Large intestine (tissue), 3 donors: ENCODE results near the gene ZFYVE27. TPM values are rescaled to one million over a fixed set of nuclear protein-coding genes. Genes with fewer than 3 reads are reported as not detected.

Experiments used
- DNase-seq, 2 donors: peaks; one replicate each; pipeline versions ENCODE4 v3.0.0 to v3.0.0-alpha.2; 2013
- H3K27ac ChIP-seq: one replicate; pipeline ENCODE4 v1.5.1; 2013; ENCODE audit warnings: low read length
- H3K27me3 ChIP-seq: 2 replicates; pipeline ENCODE4 v1.6.1; 2013; ENCODE audit warnings: low read length; ENCODE audit not compliant: control insufficient read depth, insufficient read depth
- H3K36me3 ChIP-seq: 2 replicates; pipeline ENCODE4 v1.6.1; 2013; ENCODE audit warnings: low read length; ENCODE audit not compliant: control insufficient read depth, insufficient read depth
- H3K4me1 ChIP-seq: one replicate; pipeline ENCODE4 v1.6.1; 2013; ENCODE audit warnings: low read length; ENCODE audit not compliant: control insufficient read depth, insufficient read depth
- H3K4me3 ChIP-seq: one replicate; pipeline ENCODE4 v1.5.1; 2013; ENCODE audit warnings: low read length
- H3K9me3 ChIP-seq: one replicate; pipeline ENCODE4 v1.6.1; 2013; ENCODE audit warnings: mild to moderate bottlenecking, low read depth, low read length, moderate library complexity; ENCODE audit not compliant: control insufficient read depth
- WGBS: methylation state at CpG from one replicate; pipeline ENCODE4 v1.1.5; 2013; ENCODE audit warnings: low lambda C conversion rate; ENCODE audit not compliant: insufficient coverage; 5-methylcytosine and 5-hydroxymethylcytosine counted together
- polyA plus RNA-seq: library from polyadenylated mRNA; unstranded; fragments of 120-200 nt; gene quantifications from one replicate; pipeline ENCODE4 v1.2.1, GENCODE V29; 2013

The ZFYVE27 gene
- polyA plus RNA-seq, 1 donor, result 51.2 TPM

- Histone ChIP-seq H3K4me1 (no peaks in the 10 kb centered on the region), H3K4me3 (no peak overlapping the region), H3K9me3 (no peaks in the 10 kb centered on the region), H3K36me3 (peaks cover 83% of the 10 kb centered on the region), H3K27ac (no peak overlapping the region), H3K27me3 (no peaks in the 10 kb centered on the region)
- no CpG with 5 or more reads among the region's 1 CpG for WGBS
- no peak for DNase-seq
Observed at GRCh38 chr10:97747573-97747972, 10.6 kb downstream of the ZFYVE27 start.

- WGBS, result no CpG with 5 or more reads among the region's 10 CpGs
- Histone ChIP-seq H3K27me3 (no peaks in the 10 kb centered on the region), H3K27ac (no peak overlapping the region)
Observed at GRCh38 chr10:97748116-97748515, 11.2 kb downstream of the ZFYVE27 start.

DNA sequence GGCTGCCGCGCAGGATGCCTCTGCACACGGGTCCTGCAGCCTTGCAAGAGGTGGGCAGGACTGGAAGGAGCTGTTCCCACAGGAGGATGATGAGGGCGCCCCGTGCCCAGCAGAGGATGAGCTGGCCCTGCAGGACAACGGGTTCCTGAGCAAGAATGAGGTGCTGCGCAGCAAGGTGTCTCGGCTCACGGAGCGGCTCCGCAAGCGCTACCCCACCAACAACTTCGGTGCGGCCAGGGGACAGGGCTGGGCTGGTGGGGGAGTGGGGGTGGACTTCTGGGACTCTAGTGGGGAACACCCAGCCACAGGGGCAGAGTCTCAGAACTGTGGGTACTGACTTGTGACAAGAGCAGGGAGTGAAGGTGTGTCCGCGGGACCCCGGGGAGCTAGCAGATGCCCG, 16.0 kb downstream of the ZFYVE27 start:
- Histone ChIP-seq H3K4me3 (no peak overlapping the region), H3K9me3 (peaks cover 3% of the 10 kb centered on the region), H3K4me1 (no peaks in the 10 kb centered on the region), H3K27me3 (no peaks in the 10 kb centered on the region), H3K36me3 (peaks cover 91% of the 10 kb centered on the region), H3K27ac (no peak overlapping the region)
- DNase-seq, result no peak
- no CpG with 5 or more reads among the region's 18 CpGs for WGBS

More at GRCh38 chr10:97748116-97748515, 11.2 kb downstream of the ZFYVE27 start:
- Histone ChIP-seq H3K4me1 (no peaks in the 10 kb centered on the region), H3K9me3 (peaks cover 3% of the 10 kb centered on the region), H3K36me3 (peaks cover 82% of the 10 kb centered on the region), H3K4me3 (no peak overlapping the region)
- DNase-seq, result no peak

DNA sequence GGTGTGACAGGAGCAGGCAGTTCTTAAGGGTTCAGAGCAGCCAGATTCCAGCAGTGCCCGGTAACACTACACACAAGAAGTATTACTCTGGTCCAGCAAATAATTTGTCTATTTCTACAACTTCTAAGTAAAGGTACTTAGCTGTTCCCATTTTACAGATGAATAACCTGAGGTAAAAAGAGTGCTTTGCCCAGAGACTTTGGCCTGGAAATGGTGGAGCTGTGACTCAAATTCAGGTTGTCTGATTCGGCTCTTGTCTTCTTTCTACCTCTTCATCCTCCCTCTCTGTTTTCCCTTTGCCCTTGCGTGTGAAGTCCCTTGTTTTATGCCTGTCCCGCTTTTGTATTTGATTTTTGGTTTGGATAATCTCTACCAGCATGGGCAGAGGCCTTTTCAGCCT, 17.8 kb downstream of the ZFYVE27 start:
- no peak overlapping the region for H3K4me3 ChIP-seq
- no peaks in the 10 kb centered on the region for H3K27me3 ChIP-seq
- peaks cover 88% of the 10 kb centered on the region for H3K36me3 ChIP-seq
- no peak overlapping the region for H3K27ac ChIP-seq
- no peak for DNase-seq
- H3K4me1 ChIP-seq, result peaks cover 2% of the 10 kb centered on the region
- H3K9me3 ChIP-seq, result peaks cover 3% of the 10 kb centered on the region
- 96% methylated on average over 3 of the region's 4 CpGs for WGBS

DNA sequence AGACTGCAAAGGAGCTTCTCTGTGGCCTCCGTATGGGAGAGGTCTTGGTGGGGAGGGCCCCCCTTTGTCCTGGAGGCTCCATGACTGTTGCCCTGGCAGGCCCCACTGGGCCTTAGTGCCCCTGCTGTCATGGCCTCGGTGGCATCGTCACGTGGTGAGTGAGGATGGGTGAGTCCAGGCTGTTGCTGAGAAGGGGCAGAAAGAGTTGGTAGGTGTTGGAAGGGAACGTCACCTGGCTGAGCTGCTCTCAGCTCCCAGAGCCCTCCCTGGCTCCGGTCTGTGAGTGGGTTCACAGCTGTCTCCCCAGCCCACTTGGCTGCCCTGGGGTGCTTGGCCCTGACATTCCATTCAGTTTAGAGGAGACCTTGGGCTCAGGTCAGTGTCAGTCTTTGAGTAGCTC, 18.8 kb downstream of the ZFYVE27 start:
- peaks cover 2% of the 10 kb centered on the region for H3K4me1 ChIP-seq
- no peaks in the 10 kb centered on the region for H3K27me3 ChIP-seq
- H3K4me3 ChIP-seq, result no peak overlapping the region
- DNase-seq, result no peak
- peaks cover 3% of the 10 kb centered on the region for H3K9me3 ChIP-seq
- peaks cover 88% of the 10 kb centered on the region for H3K36me3 ChIP-seq
- H3K27ac ChIP-seq, result no peak overlapping the region
- WGBS, result no CpG with 5 or more reads among the region's 6 CpGs

- WGBS, result no CpG with 5 or more reads among the region's 6 CpGs
- Histone ChIP-seq H3K27ac (no peak overlapping the region), H3K4me3 (no peak overlapping the region), H3K27me3 (no peaks in the 10 kb centered on the region), H3K4me1 (peaks cover 2% of the 10 kb centered on the region), H3K36me3 (peaks cover 88% of the 10 kb centered on the region), H3K9me3 (peaks cover 3% of the 10 kb centered on the region)
- DNase-seq, result no peak
Observed at GRCh38 chr10:97757471-97757870, 20.5 kb downstream of the ZFYVE27 start.

GRCh38 chr10:97759158-97759887, 22.4 kb downstream of the ZFYVE27 start:
- no peaks in the 10 kb centered on the region for H3K9me3 ChIP-seq
- peaks cover 2% of the 10 kb centered on the region for H3K4me1 ChIP-seq
- H3K27me3 ChIP-seq, result no peaks in the 10 kb centered on the region
- DNase-seq, result peak in 1 of 2 donors; percentile 58
- no CpG with 5 or more reads among the region's 5 CpGs for WGBS
- peaks cover 71% of the 10 kb centered on the region for H3K36me3 ChIP-seq
- no peak overlapping the region for H3K4me3 ChIP-seq
- H3K27ac ChIP-seq, result no peak overlapping the region

DNA sequence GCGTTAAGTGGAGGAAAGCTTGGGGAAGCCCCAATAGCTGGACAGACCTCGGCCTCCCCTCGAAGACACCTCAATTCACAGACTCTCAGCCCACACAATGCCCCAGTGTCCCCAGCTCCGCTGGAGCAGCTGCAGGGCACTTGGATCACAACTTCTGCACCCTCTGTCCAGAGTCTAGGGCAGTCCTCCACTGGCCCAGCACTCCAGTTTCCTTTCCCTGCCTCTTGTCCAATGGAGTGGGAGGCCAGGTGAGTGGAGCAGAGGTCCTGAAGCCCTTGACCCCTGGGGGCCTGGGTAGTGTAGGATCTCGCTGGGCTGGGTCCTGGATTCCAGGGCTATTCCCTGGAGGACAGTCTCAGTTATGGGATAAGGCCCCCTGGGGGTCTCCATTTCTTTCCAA, 23.0 kb downstream of the ZFYVE27 start:
- Histone ChIP-seq H3K4me3 (no peak overlapping the region), H3K9me3 (no peaks in the 10 kb centered on the region), H3K4me1 (peaks cover 2% of the 10 kb centered on the region), H3K27me3 (no peaks in the 10 kb centered on the region), H3K27ac (no peak overlapping the region), H3K36me3 (peaks cover 65% of the 10 kb centered on the region)
- whole genome bisulfite sequencing, result no CpG with 5 or more reads among the region's 5 CpGs
- DNase-seq, result no peak

DNA sequence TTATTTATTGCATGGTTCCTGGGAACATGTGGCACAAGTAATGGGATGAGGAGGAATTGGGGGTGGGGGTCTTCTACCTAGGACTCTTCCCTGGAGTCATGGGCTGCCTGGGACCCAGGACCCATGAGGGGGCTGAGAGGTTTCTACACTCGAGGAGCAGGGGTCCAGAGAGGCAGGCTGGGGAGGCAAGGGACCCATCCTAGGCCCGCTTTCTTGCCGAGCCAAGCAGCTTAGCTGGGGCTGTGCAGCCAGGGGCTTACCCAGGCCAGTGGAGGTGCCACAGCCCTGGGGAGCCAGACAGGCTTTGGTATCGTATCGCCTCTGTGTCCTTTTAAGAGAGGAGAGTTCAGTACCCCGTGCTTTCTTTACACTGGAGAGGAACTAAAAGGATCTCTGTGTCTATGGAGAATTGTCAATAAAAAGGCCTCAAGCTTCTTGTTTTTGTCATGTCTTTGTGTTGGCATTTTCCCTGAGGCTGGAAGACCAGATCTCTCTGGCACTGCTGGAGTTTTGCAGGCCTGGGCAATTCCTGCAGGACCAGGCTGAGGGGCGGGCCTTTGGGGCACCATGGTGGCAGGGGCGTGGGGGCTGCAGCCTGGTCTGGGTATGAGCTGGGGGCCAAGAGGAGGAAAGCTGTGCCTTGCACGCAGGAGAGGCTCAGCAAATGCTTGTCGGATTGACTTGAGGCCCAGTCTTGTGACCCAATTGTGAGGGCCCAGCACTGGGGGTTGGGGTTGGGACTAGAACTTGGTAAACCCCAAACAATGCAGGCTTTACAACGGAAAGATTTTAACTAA, 23.7 kb downstream of the ZFYVE27 start:
- H3K27ac ChIP-seq, result no peak overlapping the region
- no peak overlapping the region for H3K4me3 ChIP-seq
- peaks cover 58% of the 10 kb centered on the region for H3K36me3 ChIP-seq
- peaks cover 2% of the 10 kb centered on the region for H3K4me1 ChIP-seq
- H3K27me3 ChIP-seq, result no peaks in the 10 kb centered on the region
- DNase-seq, result no peak
- no CpG with 5 or more reads among the region's 11 CpGs for WGBS
- no peaks in the 10 kb centered on the region for H3K9me3 ChIP-seq

DNA sequence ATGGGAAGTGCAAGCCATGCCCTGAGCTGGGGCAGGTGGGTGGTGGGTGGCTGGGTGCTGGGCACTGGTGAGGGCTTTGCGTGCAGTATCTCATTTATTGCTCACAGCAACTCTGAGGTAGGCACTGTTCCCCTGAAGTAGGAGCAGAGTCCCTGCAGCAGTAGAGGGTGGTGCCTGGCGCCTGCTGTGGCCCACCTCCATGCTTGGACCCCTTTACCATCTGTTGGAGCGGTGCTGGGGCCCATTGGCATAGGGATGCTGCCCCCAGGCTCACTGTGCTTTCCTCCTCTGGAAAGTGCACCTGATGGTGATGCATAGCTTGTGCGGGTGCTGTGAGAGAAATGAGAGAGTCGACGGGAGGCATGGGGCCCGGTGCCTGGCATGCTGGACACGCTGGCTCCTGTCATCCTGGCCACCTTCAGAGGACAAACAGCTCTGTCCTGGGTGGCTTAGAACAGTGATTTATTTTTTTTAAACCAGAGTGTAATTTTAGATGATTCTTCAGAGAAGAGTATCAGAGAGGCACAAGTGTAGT, 24.5 kb downstream of the ZFYVE27 start:
- Histone ChIP-seq H3K4me3 (no peak overlapping the region), H3K9me3 (no peaks in the 10 kb centered on the region), H3K36me3 (peaks cover 50% of the 10 kb centered on the region), H3K27me3 (no peaks in the 10 kb centered on the region), H3K4me1 (peaks cover 2% of the 10 kb centered on the region), H3K27ac (no peak overlapping the region)
- DNase-seq, result no peak
- WGBS, result no CpG with 5 or more reads among the region's 8 CpGs
